ENCODE results near the gene TAAR2.

- TF ChIP-seq CTCF (IDR thresholded peaks at IDR 0.05; ENCODE audit: insufficient read depth, low read length, poor library complexity, severe bottlenecking) (no peak), EZH2phosphoT487 (conservative IDR thresholded peaks at IDR 0.05; ENCODE audit: low read length) (no peak)
These were observed 10.7 kb upstream of the TAAR2 start for GRCh38 chr6:132634796-132635195.
